Activated CD8-positive, alpha-beta T cell treated with anti-CD3 and anti-CD28 coated beads for 36 hours (primary cell): ENCODE measurements around the gene SCLT1. TPM values are rescaled to one million over a fixed set of nuclear protein-coding genes. Genes with fewer than 3 reads are reported as not detected.
A peak's percentile ranks its signal among the peaks of the same experiment; 100 is the strongest.

ENCODE experiments used
- ATAC-seq: fragments of 200-7000 bp; cut with Tn5 transposase; one replicate; pipeline ENCODE4 v1.10.0; 2021; ENCODE audit warnings: mild to moderate bottlenecking, moderate library complexity
- CTCF ChIA-PET: fragments of 350-600 bp; sonication (Branson Sonifier 250); formaldehyde crosslinking; loops from one replicate; lab custom pipeline; 2021; ENCODE audit warnings: antibody characterized with exemption; lab: Charles Lee
- POLR2A ChIA-PET: fragments of 350-600 bp; sonication (Branson Sonifier 250); formaldehyde crosslinking; loops from one replicate; lab custom pipeline; 2021; ENCODE audit warnings: antibody characterized with exemption; lab: Charles Lee
- DNase-seq: peaks from one replicate; pipeline ENCODE4 v3.0.0-alpha.2; 2020
- H3K27ac Mint-ChIP-seq: one replicate; pipeline ENCODE4 v1.8.0; 2021; ENCODE audit warnings: mild to moderate bottlenecking, mixed read lengths
- H3K27me3 Mint-ChIP-seq: one replicate; pipeline ENCODE4 v1.8.0; 2021; ENCODE audit warnings: mixed read lengths
- H3K36me3 Mint-ChIP-seq: one replicate; pipeline ENCODE4 v1.8.0; 2021; ENCODE audit warnings: low read depth, mixed read lengths
- H3K4me1 Mint-ChIP-seq: one replicate; pipeline ENCODE4 v1.8.0; 2021; ENCODE audit warnings: low read depth, mixed read lengths
- H3K4me3 Mint-ChIP-seq: one replicate; pipeline ENCODE4 v1.8.0; 2021; ENCODE audit warnings: mild to moderate bottlenecking, moderate library complexity, mixed read lengths
- H3K9me3 Mint-ChIP-seq: one replicate; pipeline ENCODE4 v1.8.0; 2021; ENCODE audit warnings: mixed read lengths
- CTCF ChIP-seq: fragments of 200-600 bp; IDR thresholded peaks from one replicate; pipeline ENCODE4 v1.8.0; 2022; ENCODE audit warnings: antibody characterized with exemption, mild to moderate bottlenecking
- intact Hi-C: fragments of 100-400 bp; cut with micrococcal nuclease; formaldehyde crosslinking; loops from one replicate; pipeline ENCODE4 v1.10.0; 2022
- total RNA-seq, 2 experiments: library from RNA; stranded (reverse); gene quantifications; one replicate each; pipeline ENCODE4 v1.2.3, GENCODE V29; 2021

Gene SCLT1
- total RNA-seq, 2 experiments from 2014 or later: 18.5 to 19.7 TPM

GRCh38 chr4:128840711-128841318, 252.5 kb downstream of the SCLT1 start:
- no peak for DNase-seq
- POLR2A ChIA-PET: no interaction called here
- no peak overlapping the region for H3K4me3 Mint-ChIP-seq
- peak overlapping the region; percentile 75 for H3K27ac Mint-ChIP-seq
- no peak for TF ChIP-seq CTCF
- ATAC-seq: no peak
- no peaks in the 10 kb centered on the region for H3K9me3 Mint-ChIP-seq
- intact Hi-C loops: no loop called here
- peaks cover 34% of the 10 kb centered on the region for H3K36me3 Mint-ChIP-seq
- H3K27me3 Mint-ChIP-seq: no peaks in the 10 kb centered on the region
- CTCF ChIA-PET: interaction anchor here (1.2 kb wide), 1 partner anchor 8 kb away, joined by 3 read pairs; no protein-coding TSS in a partner anchor
- H3K4me1 Mint-ChIP-seq: peaks cover 44% of the 10 kb centered on the region

GRCh38 chr4:128837679-128838078, 255.7 kb downstream of the SCLT1 start:
- H3K4me3 Mint-ChIP-seq: no peak overlapping the region
- peaks cover 27% of the 10 kb centered on the region for H3K36me3 Mint-ChIP-seq
- intact Hi-C loops: no loop called here
- peak overlapping the region; percentile 6 for H3K27ac Mint-ChIP-seq
- H3K4me1 Mint-ChIP-seq: peaks cover 54% of the 10 kb centered on the region
- ChIA-PET CTCF (interaction anchor here (1.3 kb wide), 1 partner anchor 25 kb away, joined by 3 read pairs; no protein-coding TSS in a partner anchor), POLR2A (no interaction called here)
- ATAC-seq: no peak
- H3K27me3 Mint-ChIP-seq: no peaks in the 10 kb centered on the region
- H3K9me3 Mint-ChIP-seq: no peaks in the 10 kb centered on the region
- TF ChIP-seq CTCF: no peak
- no peak for DNase-seq

- no peak for TF ChIP-seq CTCF
- intact Hi-C loops: no loop called here
- ATAC-seq: no peak
- H3K4me3 Mint-ChIP-seq: no peak overlapping the region
- peaks cover 30% of the 10 kb centered on the region for H3K36me3 Mint-ChIP-seq
- ChIA-PET POLR2A (no interaction called here), CTCF (interaction anchor here (1.3 kb wide), 1 partner anchor 26 kb away, joined by 3 read pairs; no protein-coding TSS in a partner anchor)
- no peaks in the 10 kb centered on the region for H3K9me3 Mint-ChIP-seq
- H3K4me1 Mint-ChIP-seq: peaks cover 56% of the 10 kb centered on the region
- peak overlapping the region; percentile 35 for H3K27ac Mint-ChIP-seq
- no peaks in the 10 kb centered on the region for H3K27me3 Mint-ChIP-seq
- DNase-seq: no peak
Measured at GRCh38 chr4:128837198-128837597, 256.1 kb downstream of the SCLT1 start.

- Mint-ChIP-seq H3K27me3 (no peaks in the 10 kb centered on the region), H3K9me3 (no peaks in the 10 kb centered on the region), H3K4me3 (no peak overlapping the region), H3K4me1 (peaks cover 54% of the 10 kb centered on the region), H3K36me3 (peaks cover 28% of the 10 kb centered on the region), H3K27ac (no peak overlapping the region)
- no peak for TF ChIP-seq CTCF
- POLR2A ChIA-PET: no interaction called here
- intact Hi-C loops: no loop called here
- no peak for ATAC-seq
- DNase-seq: no peak
- CTCF ChIA-PET: no interaction called here
Measured at GRCh38 chr4:128835498-128836222, 257.7 kb downstream of the SCLT1 start.

Other genes starting within 250 kb of the SCLT1 start
- 10 to 100 TPM; 15.0 to 15.6 TPM for gene C4orf33, start 2.6 kb upstream of the SCLT1 start, total RNA-seq